ENCODE results near the gene SLC37A3. TPM values are rescaled to one million over a fixed set of nuclear protein-coding genes. Genes with fewer than 3 reads are reported as not detected.
"Not testable (repeated sequence)": the region's sequence is repeated elsewhere in the genome, so short reads cannot be mapped to it uniquely, and the experiment has no call there.

SLC37A3 gene
- polyA plus RNA-seq, 5 donors, result 46.9 to 67.5 (median 55.1) TPM

- DNase-seq, result no peak
Observed at GRCh38 chr7:140315498-140316164, 82.7 kb downstream of the SLC37A3 start.

GRCh38 chr7:140314573-140315480 is 83.5 kb downstream of the SLC37A3 start:
- peak in 1 of 2 donors; percentile 14 for DNase-seq

- DNase-seq, result no peak
Observed at GRCh38 chr7:140312141-140312846, 86.0 kb downstream of the SLC37A3 start.

GRCh38 chr7:140311128-140311527 is 87.2 kb downstream of the SLC37A3 start:
- not testable (repeated sequence) for DNase-seq

GRCh38 chr7:140310337-140311002 is 87.9 kb downstream of the SLC37A3 start:
- DNase-seq, result no peak

- DNase-seq, result no peak
Observed at GRCh38 chr7:140308060-140308459, 90.3 kb downstream of the SLC37A3 start.

GRCh38 chr7:140304191-140304799 is 94.0 kb downstream of the SLC37A3 start:
- no peak for DNase-seq

GRCh38 chr7:140300243-140301136 is 97.8 kb downstream of the SLC37A3 start:
- DNase-seq, result no peak

GRCh38 chr7:140298213-140298612 is 100.1 kb downstream of the SLC37A3 start:
- DNase-seq, result no peak

- DNase-seq, result no peak
Observed at GRCh38 chr7:140297192-140297591, 101.1 kb downstream of the SLC37A3 start.

- no peak for DNase-seq
Observed at GRCh38 chr7:140295224-140295738, 103.0 kb downstream of the SLC37A3 start.

GRCh38 chr7:140294454-140294853 is 103.9 kb downstream of the SLC37A3 start:
- no peak for DNase-seq

GRCh38 chr7:140292438-140292837 is 105.9 kb downstream of the SLC37A3 start:
- DNase-seq, result no peak

- DNase-seq, result no peak
Observed at GRCh38 chr7:140289804-140290203, 108.5 kb downstream of the SLC37A3 start.

- DNase-seq, result no peak
Observed at GRCh38 chr7:140287988-140288387, 110.3 kb downstream of the SLC37A3 start.

- no peak for DNase-seq
Observed at GRCh38 chr7:140285938-140286337, 112.4 kb downstream of the SLC37A3 start.

- no peak for DNase-seq
Observed at GRCh38 chr7:140284062-140284461, 114.3 kb downstream of the SLC37A3 start.

All from right lung (tissue), 5 donors.